H9 (cell line): ENCODE results near the gene ZNF28. TPM values are rescaled to one million over a fixed set of nuclear protein-coding genes. Genes with fewer than 3 reads are reported as not detected.
"Not testable (repeated sequence)": the region's sequence is repeated elsewhere in the genome, so short reads cannot be mapped to it uniquely, and the experiment has no call there.

ENCODE experiments used
- DNase-seq: peaks from one replicate; pipeline ENCODE4 v3.0.0-alpha.2; 2017
- H2AFZ ChIP-seq: one replicate; pipeline ENCODE4 v1.6.1; 2013; ENCODE audit warnings: mild to moderate bottlenecking, low read length, control low read depth, moderate library complexity
- H2AK5ac ChIP-seq: 2 replicates; pipeline ENCODE4 v1.6.1; 2013; ENCODE audit warnings: low read length, control low read depth, mixed read lengths; ENCODE audit not compliant: insufficient read length
- H2BK120ac ChIP-seq: one replicate; pipeline ENCODE4 v1.6.1; 2013; ENCODE audit warnings: low read depth, mild to moderate bottlenecking, low read length, control low read depth, inconsistent platforms; ENCODE audit not compliant: poor library complexity, severe bottlenecking
- H2BK12ac ChIP-seq: 2 replicates; pipeline ENCODE4 v1.6.1; 2013; ENCODE audit warnings: low read length, control low read depth, mixed read lengths, low read depth; ENCODE audit not compliant: insufficient read length
- H2BK15ac ChIP-seq: 2 replicates; pipeline ENCODE4 v1.6.1; 2013; ENCODE audit warnings: low read depth, low read length, control low read depth
- H2BK20ac ChIP-seq: one replicate; pipeline ENCODE4 v1.6.1; 2013; ENCODE audit warnings: low read depth, mild to moderate bottlenecking, low read length, control low read depth, inconsistent platforms; ENCODE audit not compliant: poor library complexity, severe bottlenecking
- H2BK5ac ChIP-seq: 2 replicates; pipeline ENCODE4 v1.6.1; 2013; ENCODE audit warnings: low read length, control low read depth, mixed read lengths; ENCODE audit not compliant: insufficient read length
- H3K14ac ChIP-seq: 2 replicates; pipeline ENCODE4 v1.6.1; 2013; ENCODE audit warnings: low read length, control low read depth; ENCODE audit not compliant: insufficient read depth
- H3K18ac ChIP-seq: 2 replicates; pipeline ENCODE4 v1.6.1; 2013; ENCODE audit warnings: low read depth, mild to moderate bottlenecking, mixed read lengths, low read length, control low read depth; ENCODE audit not compliant: insufficient read length
- H3K23ac ChIP-seq: 2 replicates; pipeline ENCODE4 v1.6.1; 2013; ENCODE audit warnings: low read length, control low read depth, mixed read lengths, low read depth; ENCODE audit not compliant: insufficient read length
- H3K23me2 ChIP-seq: 2 replicates; pipeline ENCODE4 v1.6.1; 2013; ENCODE audit warnings: low read depth, mild to moderate bottlenecking, mixed read lengths, low read length, control low read depth; ENCODE audit not compliant: insufficient read length, poor library complexity, severe bottlenecking
- H3K27ac ChIP-seq: 2 replicates; pipeline ENCODE4 v1.5.1; 2013; ENCODE audit warnings: low read length, control low read depth, mixed read lengths, low read depth; ENCODE audit not compliant: insufficient read length
- H3K27me3 ChIP-seq: 2 replicates; pipeline ENCODE4 v1.6.1; 2013; ENCODE audit warnings: low read length, control low read depth, inconsistent platforms; ENCODE audit not compliant: insufficient read depth
- H3K4ac ChIP-seq: 2 replicates; pipeline ENCODE4 v1.6.1; 2013; ENCODE audit warnings: low read depth, mild to moderate bottlenecking, control low read depth, inconsistent platforms, low read length, moderate library complexity
- H3K4me1 ChIP-seq: 2 replicates; pipeline ENCODE4 v1.6.1; 2013; ENCODE audit warnings: low read length, control low read depth, inconsistent platforms; ENCODE audit not compliant: insufficient read depth
- H3K4me2 ChIP-seq: 2 replicates; pipeline ENCODE4 v1.6.1; 2013; ENCODE audit warnings: low read length, control low read depth, mixed read lengths; ENCODE audit not compliant: insufficient read length, insufficient read depth
- H3K56ac ChIP-seq: 2 replicates; pipeline ENCODE4 v1.6.1; 2013; ENCODE audit warnings: low read depth, mild to moderate bottlenecking, mixed read lengths, low read length, control low read depth; ENCODE audit not compliant: insufficient read length
- H3K79me1 ChIP-seq: 2 replicates; pipeline ENCODE4 v1.6.1; 2013; ENCODE audit warnings: low read depth, mild to moderate bottlenecking, moderate library complexity, low read length, control low read depth, inconsistent platforms; ENCODE audit not compliant: insufficient read depth, poor library complexity, severe bottlenecking
- H3K79me2 ChIP-seq: 2 replicates; pipeline ENCODE4 v1.6.1; 2013; ENCODE audit warnings: low read length, control low read depth, inconsistent platforms; ENCODE audit not compliant: insufficient read depth
- H3K9ac ChIP-seq: 2 replicates; pipeline ENCODE4 v1.6.1; 2013; ENCODE audit warnings: low read length, control low read depth, mixed read lengths; ENCODE audit not compliant: insufficient read length; ENCODE audit errors: extremely low read depth
- H3K9me3 ChIP-seq: one replicate; pipeline ENCODE4 v1.6.1; 2013; ENCODE audit warnings: low read depth, low read length, inconsistent platforms; ENCODE audit not compliant: control insufficient read depth
- H3T11ph ChIP-seq: one replicate; pipeline ENCODE4 v1.6.1; 2013; ENCODE audit warnings: mild to moderate bottlenecking, low read length, control low read depth, inconsistent platforms
- H4K20me1 ChIP-seq: one replicate; pipeline ENCODE4 v1.6.1; 2013; ENCODE audit not compliant: control insufficient read depth, insufficient read length, insufficient read depth
- H4K5ac ChIP-seq: 2 replicates; pipeline ENCODE4 v1.6.1; 2013; ENCODE audit warnings: low read depth, mild to moderate bottlenecking, mixed read lengths, low read length, control low read depth; ENCODE audit not compliant: insufficient read length
- H4K8ac ChIP-seq: replicated peaks from 2 replicates; pipeline ENCODE4 v1.6.1; 2013; ENCODE audit warnings: low read length, control low read depth, mixed read lengths, low read depth; ENCODE audit not compliant: insufficient read length
- H4K91ac ChIP-seq: 2 replicates; pipeline ENCODE4 v1.6.1; 2013; ENCODE audit warnings: low read depth, mild to moderate bottlenecking, moderate library complexity, mixed read lengths, low read length, control low read depth; ENCODE audit not compliant: insufficient read length
- H3K27ac Mint-ChIP-seq, 3 experiments: 2 replicates in 2 of 3; 3 replicates in 1 of 3; pipeline ENCODE4 v1.8.0; 2020 to 2021; ENCODE audit warnings: mixed read lengths in 3 of 3, mild to moderate bottlenecking in 1 of 3, moderate library complexity in 1 of 3
- H3K27me3 Mint-ChIP-seq: 2 replicates; pipeline ENCODE4 v1.8.0; 2021; ENCODE audit warnings: low read depth, mild to moderate bottlenecking, moderate library complexity, mixed read lengths
- H3K36me3 Mint-ChIP-seq, 3 experiments: 2 replicates in 2 of 3; 3 replicates in 1 of 3; pipeline ENCODE4 v1.8.0; 2020 to 2021; ENCODE audit warnings: low read depth in 3 of 3, mixed read lengths in 3 of 3; ENCODE audit not compliant: insufficient read depth in 1 of 3
- H3K4me1 Mint-ChIP-seq, 2 experiments: 2 replicates each; pipeline ENCODE4 v1.8.0; 2020; ENCODE audit warnings: mixed read lengths in 2 of 2
- H3K4me3 Mint-ChIP-seq, 2 experiments: 2 replicates in 1 of 2; 3 replicates in 1 of 2; pipeline ENCODE4 v1.8.0; 2020 to 2021; ENCODE audit warnings: mild to moderate bottlenecking in 2 of 2, mixed read lengths in 2 of 2, moderate library complexity in 1 of 2
- H3K9me3 Mint-ChIP-seq, 2 experiments: 2 replicates in 1 of 2; 3 replicates in 1 of 2; pipeline ENCODE4 v1.8.0; 2020; ENCODE audit warnings: mild to moderate bottlenecking in 2 of 2, mixed read lengths in 2 of 2, moderate library complexity in 1 of 2
- WGBS: extraction: QIAGEN DNeasy Blood & Tissue Kit; methylation state at CpG from one replicate; pipeline ENCODE4 v1.1.7; 2013; ENCODE audit warnings: missing lambda C conversion rate, low lambda C conversion rate, mixed read lengths; ENCODE audit not compliant: insufficient read length; ENCODE audit errors: extremely low coverage; 5-methylcytosine and 5-hydroxymethylcytosine counted together
- long read RNA-seq: library from polyadenylated mRNA; unstranded; transcript quantifications from one replicate; pipeline ENCODE4 v2.0.0, GENCODE V29; 2020
- total RNA-seq: library from RNA; stranded (reverse); gene quantifications from 2 replicates; pipeline ENCODE4 v1.2.1, GENCODE V29; 2021

Gene ZNF28
- 23.6 and 31.3 TPM in 2 replicates for total RNA-seq
- long read RNA-seq, full-length matches to known transcripts = 18 of 47 reads
- long read RNA-seq, partial matches to known transcripts = 1 of 47 reads
- long read RNA-seq, other reads (novel, unspliced or antisense) = 28 of 47 reads

DNA sequence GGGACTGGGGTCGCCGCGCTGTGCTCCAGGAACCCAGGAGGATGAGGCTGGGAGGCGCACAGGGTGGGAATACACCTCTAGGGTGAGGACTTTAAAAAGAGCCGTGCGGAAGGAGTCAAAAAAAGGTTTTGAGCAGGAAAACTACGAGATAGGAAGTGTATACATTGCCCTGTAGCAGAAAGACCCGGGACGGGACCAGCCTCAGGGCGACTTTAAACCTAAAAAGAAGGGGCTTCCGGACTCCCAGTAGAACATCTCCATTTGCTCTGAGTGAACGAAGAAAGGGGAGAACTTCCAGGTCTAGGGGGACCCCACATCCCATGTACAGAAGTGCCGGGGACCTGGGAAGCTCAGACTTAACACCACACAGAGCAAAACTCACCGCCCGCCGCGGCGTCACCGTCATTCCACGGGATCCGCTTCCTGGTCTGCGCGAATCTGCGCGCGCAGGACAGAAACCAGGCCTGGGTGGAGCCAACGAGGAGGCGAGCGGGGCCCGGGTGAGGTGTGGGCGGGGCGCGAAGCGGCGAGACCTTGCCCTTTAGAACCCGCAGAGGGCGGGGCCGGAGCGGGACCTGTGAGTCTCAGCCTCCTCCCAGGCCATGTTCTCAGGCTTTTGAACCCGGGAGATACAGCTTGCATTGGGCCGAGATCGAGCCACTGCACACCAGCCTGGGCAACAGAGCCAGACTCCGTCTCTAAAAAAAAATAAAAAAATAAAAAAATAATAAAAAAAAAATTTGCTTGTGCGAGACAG lies at the start of gene ZNF28:
ZNF28 (minus strand) TSS at position 430 of the 757 bp plus-strand sequence. CDS start 3,675 bp downstream, outside the sequence.
- H3K27ac ChIP-seq, H3K9me3 Mint-ChIP-seq, H3K4me1 ChIP-seq, H3K27me3 Mint-ChIP-seq, H3K79me2 ChIP-seq, H4K8ac ChIP-seq, H4K20me1 ChIP-seq, H4K91ac ChIP-seq, H3K4ac ChIP-seq, H3K14ac ChIP-seq, H3K27me3 ChIP-seq, H3K56ac ChIP-seq, H2BK15ac ChIP-seq, H3K4me1 Mint-ChIP-seq, H3K18ac ChIP-seq, H2BK5ac ChIP-seq, H3K79me1 ChIP-seq, H3K23me2 ChIP-seq, H2AFZ ChIP-seq, H4K5ac ChIP-seq, H2BK120ac ChIP-seq, H2AK5ac ChIP-seq, H2BK12ac ChIP-seq, H2BK20ac ChIP-seq, H3K23ac ChIP-seq, H3T11ph ChIP-seq, H3K9me3 ChIP-seq: not testable (repeated sequence)
- peaks cover 12 to 17% (median 13%) of the 10 kb centered on the region in 3 experiments for H3K36me3 Mint-ChIP-seq
- H3K4me3 Mint-ChIP-seq = peak within 1 kb of the TSS; percentile 91 to 92
- peak; percentile 70 for DNase-seq
- H3K27ac Mint-ChIP-seq = peak within 1 kb of the TSS in 1 of 3 experiments; percentile 80; a peak in 2 of 7 replicates
- H3K9ac ChIP-seq = peak within 1 kb of the TSS; percentile 58
- no CpG with 5 or more reads among the region's 44 CpGs for WGBS
- peak within 1 kb of the TSS; percentile 73 for H3K4me2 ChIP-seq

DNA sequence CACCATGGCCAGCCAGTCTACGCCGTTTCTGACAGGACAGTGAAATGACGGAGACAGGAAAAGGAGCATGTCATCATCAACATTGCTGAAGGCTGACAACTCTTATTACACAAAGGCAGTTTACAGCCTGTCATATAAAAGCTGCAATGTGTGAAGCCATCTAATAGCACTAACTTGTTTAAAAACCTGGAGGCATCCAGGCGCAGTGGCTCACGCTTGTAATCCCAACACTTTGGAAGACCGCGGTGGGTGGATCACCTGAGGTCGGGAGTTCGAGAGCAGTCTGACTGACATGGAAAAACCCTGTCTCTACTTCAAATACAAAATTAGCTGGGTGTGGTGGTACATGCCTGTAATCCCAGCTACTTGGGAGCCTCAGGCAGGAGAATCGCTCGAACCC lies 46.6 kb upstream of the ZNF28 start:
- H3K36me3 Mint-ChIP-seq, H3K9me3 ChIP-seq: not testable (repeated sequence)

More for the DNA sequence above, 46.6 kb upstream of the ZNF28 start:
- not testable (repeated sequence) for H3K4me2 ChIP-seq, H3K4ac ChIP-seq, H3T11ph ChIP-seq, H4K20me1 ChIP-seq, H3K4me3 Mint-ChIP-seq, H2BK20ac ChIP-seq, H2BK120ac ChIP-seq, H3K14ac ChIP-seq, H2BK15ac ChIP-seq, H3K27me3 ChIP-seq, H3K4me1 ChIP-seq, H2BK12ac ChIP-seq, H3K9me3 Mint-ChIP-seq, H2AK5ac ChIP-seq, H3K18ac ChIP-seq, H4K91ac ChIP-seq, H3K23ac ChIP-seq, H4K5ac ChIP-seq, H3K27me3 Mint-ChIP-seq, H3K9ac ChIP-seq, H3K79me1 ChIP-seq, DNase-seq, H2BK5ac ChIP-seq, H4K8ac ChIP-seq, H3K27ac ChIP-seq, H2AFZ ChIP-seq, H3K56ac ChIP-seq, H3K79me2 ChIP-seq, H3K4me1 Mint-ChIP-seq, H3K23me2 ChIP-seq, H3K27ac Mint-ChIP-seq
- WGBS = no CpG with 5 or more reads among the region's 11 CpGs
